ENCODE results near the gene NMNAT2. TPM values are rescaled to one million over a fixed set of nuclear protein-coding genes. Genes with fewer than 3 reads are reported as not detected.
A peak's percentile ranks its signal among the peaks of the same experiment; 100 is the strongest.

The NMNAT2 gene
- total RNA-seq, 6 donors from 2014 or later = 0.13 to 0.72 (median 0.17) TPM; not detected in 2

DNA sequence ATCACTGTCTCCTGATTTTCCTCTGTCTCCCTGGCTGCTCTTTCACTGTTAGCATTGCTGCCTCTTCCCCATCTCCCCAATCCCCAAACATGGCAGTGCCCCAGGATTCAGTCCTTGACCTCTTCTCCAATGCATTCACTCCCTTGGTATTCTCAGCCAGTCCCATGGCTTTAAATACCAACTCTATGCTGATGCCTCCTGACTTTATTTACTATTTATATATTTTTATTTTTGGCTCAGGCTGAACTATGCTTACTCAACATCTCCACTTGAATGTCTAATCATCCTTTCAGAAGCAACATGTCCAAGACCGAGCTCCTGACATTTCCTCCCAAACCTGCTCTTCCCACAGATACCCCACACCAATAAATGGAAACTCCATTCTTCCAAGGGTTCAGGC is 26.3 kb downstream of the NMNAT2 start:
- no peaks in the 10 kb centered on the region for H3K27me3 ChIP-seq
- no peak overlapping the region for H3K27ac ChIP-seq
- no peaks in the 10 kb centered on the region for H3K36me3 ChIP-seq
- WGBS, 2 donors = 93 to 94% methylated on average over 1 of the region's 1 CpG
- ATAC-seq (ENCODE audit: low FRiP score in 2 of 2) (no peak), DNase-seq (no peak)
- no peak for TF ChIP-seq POLR2A (IDR thresholded peaks at IDR 0.05)
- TF ChIP-seq POLR2AphosphoS5 (IDR thresholded peaks at IDR 0.05) = no peak
- TF ChIP-seq, protein P1, sequence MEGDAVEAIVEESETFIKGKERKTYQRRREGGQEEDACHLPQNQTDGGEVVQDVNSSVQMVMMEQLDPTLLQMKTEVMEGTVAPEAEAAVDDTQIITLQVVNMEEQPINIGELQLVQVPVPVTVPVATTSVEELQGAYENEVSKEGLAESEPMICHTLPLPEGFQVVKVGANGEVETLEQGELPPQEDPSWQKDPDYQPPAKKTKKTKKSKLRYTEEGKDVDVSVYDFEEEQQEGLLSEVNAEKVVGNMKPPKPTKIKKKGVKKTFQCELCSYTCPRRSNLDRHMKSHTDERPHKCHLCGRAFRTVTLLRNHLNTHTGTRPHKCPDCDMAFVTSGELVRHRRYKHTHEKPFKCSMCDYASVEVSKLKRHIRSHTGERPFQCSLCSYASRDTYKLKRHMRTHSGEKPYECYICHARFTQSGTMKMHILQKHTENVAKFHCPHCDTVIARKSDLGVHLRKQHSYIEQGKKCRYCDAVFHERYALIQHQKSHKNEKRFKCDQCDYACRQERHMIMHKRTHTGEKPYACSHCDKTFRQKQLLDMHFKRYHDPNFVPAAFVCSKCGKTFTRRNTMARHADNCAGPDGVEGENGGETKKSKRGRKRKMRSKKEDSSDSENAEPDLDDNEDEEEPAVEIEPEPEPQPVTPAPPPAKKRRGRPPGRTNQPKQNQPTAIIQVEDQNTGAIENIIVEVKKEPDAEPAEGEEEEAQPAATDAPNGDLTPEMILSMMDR (IDR thresholded peaks at IDR 0.05) = no peak
- TF ChIP-seq EP300 (IDR thresholded peaks at IDR 0.05) = no peak
- no peaks in the 10 kb centered on the region for H3K4me1 ChIP-seq
- H3K9me3 ChIP-seq = no peaks in the 10 kb centered on the region
- no peak overlapping the region for H3K4me3 ChIP-seq

DNA sequence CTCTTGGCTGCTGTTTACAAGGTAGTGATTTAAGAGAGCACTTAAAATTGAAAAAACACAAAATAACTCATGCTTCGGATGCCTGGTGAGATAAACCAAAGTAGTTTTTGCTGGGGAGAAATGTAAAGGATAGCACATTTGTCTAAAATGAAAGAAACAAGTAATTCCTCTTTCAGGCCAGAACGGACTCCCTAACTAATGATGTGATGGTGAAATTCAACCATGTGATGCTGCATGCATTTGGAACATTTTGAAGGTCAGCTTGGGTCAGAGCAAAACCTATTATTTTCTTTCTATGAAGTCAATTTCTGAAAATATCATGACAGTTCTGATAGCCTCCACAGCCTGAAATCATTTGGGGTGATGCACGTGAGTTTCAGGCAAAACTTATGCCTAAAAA is 27.6 kb downstream of the NMNAT2 start:
- DNase-seq (no peak), ATAC-seq (ENCODE audit: low FRiP score in 2 of 2) (no peak)
- Histone ChIP-seq H3K36me3 (no peaks in the 10 kb centered on the region), H3K9me3 (no peaks in the 10 kb centered on the region), H3K27me3 (no peaks in the 10 kb centered on the region), H3K4me3 (no peak overlapping the region), H3K4me1 (no peaks in the 10 kb centered on the region), H3K27ac (peak overlapping the region in 1 of 4 donors; percentile 28)
- 48 to 59% methylated on average over 3 of the region's 3 CpGs for WGBS, 2 donors
- TF ChIP-seq, protein P1 (IDR thresholded peaks at IDR 0.05) = no peak
- TF ChIP-seq POLR2A (IDR thresholded peaks at IDR 0.05) = no peak
- no peak for TF ChIP-seq POLR2AphosphoS5 (IDR thresholded peaks at IDR 0.05)
- no peak for TF ChIP-seq EP300 (IDR thresholded peaks at IDR 0.05)

DNA sequence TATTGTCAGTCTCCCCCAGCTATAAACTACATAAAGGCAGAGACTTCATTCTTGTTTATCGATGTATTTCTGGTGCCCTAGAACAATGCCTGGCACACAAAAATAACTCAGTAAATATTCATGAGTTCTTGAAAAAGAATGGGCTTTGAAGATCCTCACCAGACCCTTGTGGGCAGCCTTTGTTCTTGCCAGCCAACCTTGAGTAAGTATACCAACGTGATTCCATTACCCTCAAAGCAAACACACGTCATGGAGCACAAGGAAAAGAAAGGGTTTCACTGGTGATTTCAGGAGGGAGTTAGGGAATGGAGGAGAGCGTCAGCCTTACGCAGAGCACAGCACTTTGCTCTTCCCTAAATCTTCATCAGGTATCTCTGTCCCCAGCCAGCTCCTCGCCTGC is 29.4 kb downstream of the NMNAT2 start:
- H3K36me3 ChIP-seq = no peaks in the 10 kb centered on the region
- H3K27me3 ChIP-seq = no peaks in the 10 kb centered on the region
- ATAC-seq (ENCODE audit: low FRiP score in 2 of 2) (no peak), DNase-seq (no peak)
- no peaks in the 10 kb centered on the region for H3K9me3 ChIP-seq
- no peak overlapping the region for H3K27ac ChIP-seq
- no peaks in the 10 kb centered on the region for H3K4me1 ChIP-seq
- H3K4me3 ChIP-seq = no peak overlapping the region
- 58 to 64% methylated on average over 6 of the region's 6 CpGs for WGBS, 2 donors
- TF ChIP-seq POLR2AphosphoS5 (IDR thresholded peaks at IDR 0.05) (no peak), POLR2A (IDR thresholded peaks at IDR 0.05) (no peak), EP300 (IDR thresholded peaks at IDR 0.05) (no peak)
- TF ChIP-seq, protein P1 (IDR thresholded peaks at IDR 0.05) = no peak

DNA sequence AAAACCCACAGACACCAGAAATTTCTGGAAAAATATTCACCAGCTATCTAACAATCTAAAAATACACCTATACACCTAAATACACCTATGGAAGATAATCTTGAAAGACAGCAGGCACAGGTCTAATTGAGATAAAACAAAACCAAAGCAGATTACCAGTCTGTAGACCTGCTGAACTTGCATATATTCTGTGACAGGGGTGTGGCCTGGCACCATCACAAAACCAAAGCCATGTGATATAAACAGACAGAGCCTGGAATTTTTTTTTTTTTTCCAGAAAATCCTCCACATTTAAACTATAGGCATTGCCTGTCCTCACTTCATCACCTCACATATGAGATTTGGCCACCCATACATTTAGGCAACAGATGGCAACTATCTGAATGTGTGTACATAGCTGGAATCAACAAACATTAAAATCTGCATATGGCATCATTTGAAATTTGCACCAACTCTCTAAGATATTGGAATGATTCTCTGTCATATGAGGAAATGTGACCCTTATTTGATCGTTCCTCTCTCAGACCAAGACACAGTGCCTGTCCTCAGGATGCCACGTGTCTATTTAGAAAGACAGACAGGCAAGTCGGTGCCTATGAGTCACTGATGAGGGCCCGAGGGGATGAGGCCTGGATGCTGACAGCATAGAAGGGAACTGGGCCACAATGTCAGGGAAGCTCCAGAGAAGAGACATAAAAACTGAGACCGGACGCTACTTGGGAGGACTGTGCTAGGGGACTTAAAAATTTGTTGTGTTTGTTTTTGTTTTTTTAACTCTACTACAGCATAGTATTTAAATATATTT is 32.6 kb downstream of the NMNAT2 start:
- Histone ChIP-seq H3K4me1 (no peaks in the 10 kb centered on the region), H3K4me3 (no peak overlapping the region), H3K27me3 (no peaks in the 10 kb centered on the region), H3K36me3 (no peaks in the 10 kb centered on the region), H3K27ac (no peak overlapping the region), H3K9me3 (no peaks in the 10 kb centered on the region)
- WGBS, 2 donors = 79 to 88% methylated on average over 6 of the region's 6 CpGs
- DNase-seq (no peak), ATAC-seq (ENCODE audit: low FRiP score in 2 of 2) (no peak)
- TF ChIP-seq, protein P1 (IDR thresholded peaks at IDR 0.05) = no peak
- TF ChIP-seq POLR2A (IDR thresholded peaks at IDR 0.05) (no peak), POLR2AphosphoS5 (IDR thresholded peaks at IDR 0.05) (no peak), EP300 (IDR thresholded peaks at IDR 0.05) (no peak)

DNA sequence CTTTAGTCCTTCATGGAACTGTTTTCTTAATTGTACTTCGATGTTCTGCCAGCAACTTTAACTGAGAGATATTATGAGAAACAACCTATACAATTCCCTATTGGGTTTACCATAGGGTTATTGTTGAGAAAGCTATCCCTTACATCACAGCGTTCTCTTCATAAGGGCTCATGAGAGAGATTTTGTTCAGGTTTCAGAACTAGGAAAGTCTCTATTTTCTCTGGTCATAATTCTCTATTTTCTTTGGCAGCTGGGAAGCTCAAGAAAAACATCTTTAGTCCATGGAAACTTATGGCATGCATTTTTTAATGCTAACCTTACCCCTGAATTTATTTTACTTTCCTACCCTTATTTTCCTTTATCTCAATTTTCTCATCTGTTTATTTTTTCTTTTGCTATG is 38.2 kb downstream of the NMNAT2 start:
- H3K27ac ChIP-seq = no peak overlapping the region
- no peak overlapping the region for H3K4me3 ChIP-seq
- H3K27me3 ChIP-seq = no peaks in the 10 kb centered on the region
- no peaks in the 10 kb centered on the region for H3K36me3 ChIP-seq
- ATAC-seq (ENCODE audit: low FRiP score in 2 of 2) (no peak), DNase-seq (no peak)
- WGBS, 2 donors = 82 to 86% methylated on average over 2 of the region's 2 CpGs
- no peaks in the 10 kb centered on the region for H3K4me1 ChIP-seq
- TF ChIP-seq, protein P1 (IDR thresholded peaks at IDR 0.05) = no peak
- TF ChIP-seq POLR2AphosphoS5 (IDR thresholded peaks at IDR 0.05) = no peak
- no peak for TF ChIP-seq EP300 (IDR thresholded peaks at IDR 0.05)
- TF ChIP-seq POLR2A (IDR thresholded peaks at IDR 0.05) = no peak
- no peaks in the 10 kb centered on the region for H3K9me3 ChIP-seq

All from upper lobe of left lung (tissue), 6 donors.